GM12878 (cell line): ENCODE results near the gene DMKN.

Experiments used
- BCLAF1 ChIP-seq: fragments of 450-650 bp; IDR thresholded peaks from 2 replicates; pipeline ENCODE4 v1.6.1; 2017; ENCODE audit warnings: antibody characterized with exemption, mild to moderate bottlenecking, moderate library complexity
- CBX3 ChIP-seq: fragments of 200-600 bp; sonication (generic); IDR thresholded peaks from 2 replicates; pipeline ENCODE4 v1.6.1; 2016; ENCODE audit warnings: low read depth, borderline replicate concordance
- DPF2 ChIP-seq: fragments of 450-650 bp; IDR thresholded peaks from 2 replicates; pipeline ENCODE4 v1.6.1; 2017; ENCODE audit warnings: mild to moderate bottlenecking
- EP300 ChIP-seq, 2 experiments: fragments of 150-350 bp in 1 of 2; IDR thresholded peaks; 2 replicates each; pipeline ENCODE4 v1.6.1; 2011 to 2012; ENCODE audit warnings: low read depth in 2 of 2, low read length in 2 of 2, borderline replicate concordance in 1 of 2, improper control_type of control experiment in 1 of 2, inconsistent platforms in 1 of 2; ENCODE audit not compliant: control insufficient read depth in 1 of 2
- ETV6 ChIP-seq, 2 experiments: fragments of 450-650 bp in 1 of 2; IDR thresholded peaks in 1 of 2; conservative IDR thresholded peaks in 1 of 2; 2 replicates each; pipeline ENCODE4 v1.6.1; 2014; ENCODE audit warnings: antibody characterized with exemption in 1 of 2, borderline replicate concordance in 1 of 2, low read depth in 1 of 2, mild to moderate bottlenecking in 1 of 2, moderate library complexity in 1 of 2
- POLR2AphosphoS5 ChIP-seq: IDR thresholded peaks from 2 replicates; pipeline ENCODE4 v1.6.1; 2011; ENCODE audit warnings: mild to moderate bottlenecking, low read length, inconsistent platforms
- RAD21 ChIP-seq: IDR thresholded peaks from 2 replicates; pipeline ENCODE4 v1.6.1; 2011; ENCODE audit warnings: mild to moderate bottlenecking, low read depth, low read length, moderate library complexity; ENCODE audit not compliant: insufficient read depth
- RBBP5 ChIP-seq: fragments of 200-600 bp; sonication (generic); conservative IDR thresholded peaks from 2 replicates; pipeline ENCODE4 v1.6.1; 2016
- ZNF217 ChIP-seq: fragments of 450-650 bp; IDR thresholded peaks from 2 replicates; pipeline ENCODE4 v1.6.1; 2017; ENCODE audit warnings: antibody characterized with exemption, mild to moderate bottlenecking
- ZNF592 ChIP-seq: fragments of 450-650 bp; IDR thresholded peaks from 2 replicates; pipeline ENCODE4 v1.6.1; 2017; ENCODE audit warnings: mild to moderate bottlenecking, moderate library complexity

GRCh38 chr19:35511337-35511736, 2.1 kb downstream of the DMKN start:
- TF ChIP-seq RAD21 (no peak), DPF2 (no peak), EP300 (IDR thresholded peaks at IDR 0.05; ENCODE audit: borderline replicate concordance in 1 of 2, control insufficient read depth in 1 of 2, low read depth in 2 of 2, low read length in 2 of 2) (no peak), ZNF217 (no peak), POLR2AphosphoS5 (no peak), BCLAF1 (no peak), ZNF592 (no peak), RBBP5 (no peak), CBX3 (no peak), ETV6 (conservative IDR thresholded peaks at IDR 0.05 in 1 of 2, IDR thresholded peaks at IDR 0.05 in 1 of 2; ENCODE audit: borderline replicate concordance in 1 of 2, low read depth in 1 of 2) (no peak)
